Sigmoid colon (tissue), 7 donors: Measurements from ENCODE around the gene RXRA. TPM values are rescaled to one million over a fixed set of nuclear protein-coding genes. Genes with fewer than 3 reads are reported as not detected.

ENCODE experiments used
- DNase-seq: peaks from one replicate; pipeline ENCODE4 v3.0.0-alpha.2; 2019
- H3K27ac ChIP-seq, 4 donors: fragments of 200-600 bp; sonication (generic); one replicate each; pipeline ENCODE4 v1.5.1; 2016 to 2019; ENCODE audit warnings: mild to moderate bottlenecking in 1 of 4
- H3K27me3 ChIP-seq, 3 donors: fragments of 200-600 bp; sonication (generic); one replicate each; pipeline ENCODE4 v1.5.1; 2019; ENCODE audit warnings: mild to moderate bottlenecking in 1 of 3
- H3K36me3 ChIP-seq, 4 donors: fragments of 200-600 bp; sonication (generic); one replicate each; pipeline ENCODE4 v1.5.1; 2016 to 2019
- H3K4me1 ChIP-seq, 4 donors: fragments of 200-600 bp; sonication (generic); one replicate each; pipeline ENCODE4 v1.5.1; 2017 to 2019
- H3K4me3 ChIP-seq, 4 donors: fragments of 200-600 bp; sonication (generic); one replicate each; pipeline ENCODE4 v1.5.1; 2017 to 2019; ENCODE audit warnings: mild to moderate bottlenecking in 2 of 4, moderate library complexity in 1 of 4
- H3K9me3 ChIP-seq, 4 donors: fragments of 200-600 bp in 3 of 4; sonication (generic) in 3 of 4; one replicate each; pipeline versions ENCODE4 v1.5.1 to v1.6.1; 2013 to 2019
- EP300 ChIP-seq, 4 donors: sonication (generic); formaldehyde crosslinking; IDR thresholded peaks; one replicate each; pipeline ENCODE4 v1.6.1; 2017; ENCODE audit warnings: antibody characterized with exemption in 4 of 4
- POLR2A ChIP-seq, 2 donors: fragments of 450-650 bp; IDR thresholded peaks; one replicate each; pipeline ENCODE4 v1.6.1; 2016; ENCODE audit warnings: antibody characterized with exemption in 2 of 2, mild to moderate bottlenecking in 2 of 2, moderate library complexity in 2 of 2
- POLR2AphosphoS5 ChIP-seq, 4 donors: sonication (generic); formaldehyde crosslinking; IDR thresholded peaks; one replicate each; pipeline ENCODE4 v1.6.1; 2017; ENCODE audit warnings: antibody characterized with exemption in 4 of 4
- WGBS, 2 donors: extraction: QIAGEN DNeasy Blood & Tissue Kit; methylation state at CpG; one replicate each; pipeline ENCODE4 v1.1.7; 2013; 5-methylcytosine and 5-hydroxymethylcytosine counted together
- intact Hi-C: fragments of 100-400 bp; cut with DNase I; formaldehyde crosslinking; loops from one replicate; pipeline ENCODE4 v1.15.1; 2023
- polyA plus RNA-seq, 3 donors: library from polyadenylated mRNA; stranded (reverse); fragments of 200-250 nt; gene quantifications; one replicate each; pipeline ENCODE4 v1.2.3, GENCODE V29; 2013
- total RNA-seq, 4 donors: library from RNA; depleted of rRNA; stranded (reverse); fragments of >200 nt; gene quantifications; one replicate each; pipeline ENCODE4 v1.1.0, GENCODE V29; 2016
- TF ChIP-seq, protein P1 (sequence below), 4 experiments: fragments of 450-650 bp in 3 of 4; fragments of 200-600 bp in 1 of 4; IDR thresholded peaks; one replicate each; pipeline ENCODE4 v1.5.1; 2016 to 2019; ENCODE audit warnings: antibody characterized with exemption in 4 of 4, mild to moderate bottlenecking in 3 of 4, moderate library complexity in 2 of 4
- donor health status: healthy with polysubstance abuse.
- donor health status: Bipolar disorder and iron deficiency.
- donor health status: healthy.

The RXRA gene
- total and polyA plus RNA-seq, 7 donors: 26.7 to 50.8 (median 35.7) TPM

DNA sequence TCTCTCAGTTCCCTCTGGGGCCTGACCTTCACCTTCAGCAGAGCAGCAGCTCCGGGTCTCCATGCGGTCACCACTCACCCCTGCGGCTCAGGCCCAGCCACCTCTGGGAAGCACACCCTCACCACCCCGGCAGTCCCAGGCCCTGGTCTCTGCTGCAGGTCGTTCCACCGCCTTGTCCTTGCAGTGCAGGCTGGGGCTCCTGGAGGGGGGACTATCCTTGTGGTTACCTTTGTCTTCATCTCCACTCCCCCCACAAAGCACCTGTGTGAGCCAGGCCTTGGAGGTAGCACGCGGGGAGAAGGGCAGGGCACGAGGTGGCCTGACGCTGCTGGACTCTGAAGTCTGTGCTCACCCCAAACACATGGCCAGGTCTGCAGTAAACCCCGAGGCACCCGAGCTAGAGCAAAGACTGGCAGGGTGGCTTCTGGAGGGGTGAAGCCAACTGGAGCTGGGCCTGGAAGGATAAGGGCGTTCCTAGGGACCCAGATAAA, 33.2 kb upstream of the RXRA start:
- Histone ChIP-seq H3K27me3 (no peaks in the 10 kb centered on the region), H3K27ac (no peak overlapping the region), H3K9me3 (no peaks in the 10 kb centered on the region), H3K4me3 (peak overlapping the region in 1 of 4 donors; percentile 24), H3K36me3 (no peaks in the 10 kb centered on the region), H3K4me1 (peaks cover 0 to 13% (median 10%) of the 10 kb centered on the region in 4 donors)
- TF ChIP-seq EP300 (IDR thresholded peaks at IDR 0.05) (no peak), POLR2A (IDR thresholded peaks at IDR 0.05) (no peak), POLR2AphosphoS5 (IDR thresholded peaks at IDR 0.05) (no peak)
- TF ChIP-seq, protein P1, sequence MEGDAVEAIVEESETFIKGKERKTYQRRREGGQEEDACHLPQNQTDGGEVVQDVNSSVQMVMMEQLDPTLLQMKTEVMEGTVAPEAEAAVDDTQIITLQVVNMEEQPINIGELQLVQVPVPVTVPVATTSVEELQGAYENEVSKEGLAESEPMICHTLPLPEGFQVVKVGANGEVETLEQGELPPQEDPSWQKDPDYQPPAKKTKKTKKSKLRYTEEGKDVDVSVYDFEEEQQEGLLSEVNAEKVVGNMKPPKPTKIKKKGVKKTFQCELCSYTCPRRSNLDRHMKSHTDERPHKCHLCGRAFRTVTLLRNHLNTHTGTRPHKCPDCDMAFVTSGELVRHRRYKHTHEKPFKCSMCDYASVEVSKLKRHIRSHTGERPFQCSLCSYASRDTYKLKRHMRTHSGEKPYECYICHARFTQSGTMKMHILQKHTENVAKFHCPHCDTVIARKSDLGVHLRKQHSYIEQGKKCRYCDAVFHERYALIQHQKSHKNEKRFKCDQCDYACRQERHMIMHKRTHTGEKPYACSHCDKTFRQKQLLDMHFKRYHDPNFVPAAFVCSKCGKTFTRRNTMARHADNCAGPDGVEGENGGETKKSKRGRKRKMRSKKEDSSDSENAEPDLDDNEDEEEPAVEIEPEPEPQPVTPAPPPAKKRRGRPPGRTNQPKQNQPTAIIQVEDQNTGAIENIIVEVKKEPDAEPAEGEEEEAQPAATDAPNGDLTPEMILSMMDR (IDR thresholded peaks at IDR 0.05): no peak
- no peak for DNase-seq
- intact Hi-C loops: no loop called here
- WGBS, 2 donors: 77 to 80% methylated on average over 13 of the region's 13 CpGs

DNA sequence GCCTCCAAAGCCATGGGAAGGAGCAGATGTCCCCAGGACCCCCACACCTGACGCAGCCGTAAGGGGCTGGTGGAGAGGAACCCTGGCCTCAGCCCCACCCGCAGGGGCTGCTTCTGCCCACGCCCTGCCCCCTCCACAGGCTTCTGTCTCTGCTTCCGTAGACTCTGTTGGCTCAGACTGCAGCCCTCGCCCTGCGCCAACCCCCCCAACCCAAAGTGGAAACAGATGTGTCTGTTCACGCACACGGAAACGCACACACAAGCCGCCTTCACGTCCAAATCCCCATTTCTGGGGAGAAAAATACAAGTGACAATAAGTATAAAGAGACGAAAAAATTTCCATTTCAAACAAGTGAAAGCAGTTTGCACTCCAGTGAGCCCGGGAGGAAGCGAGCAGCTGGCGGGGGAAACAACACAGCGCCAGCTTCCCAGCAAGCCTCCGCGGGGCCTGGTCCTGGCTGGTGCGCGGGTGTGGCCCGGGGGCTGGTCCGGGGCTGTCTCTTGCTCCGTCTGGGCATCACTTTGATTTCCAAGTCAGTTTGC, 32.6 kb upstream of the RXRA start:
- no peak for DNase-seq
- intact Hi-C loops: no loop called here
- peak overlapping the region in 2 of 4 donors; percentile 0 to 12 for H3K27ac ChIP-seq
- no peaks in the 10 kb centered on the region for H3K9me3 ChIP-seq
- peak overlapping the region in 3 of 4 donors; percentile 22 to 27 (median 24) for H3K4me3 ChIP-seq
- H3K27me3 ChIP-seq: no peaks in the 10 kb centered on the region
- H3K4me1 ChIP-seq: peaks cover 0 to 13% (median 10%) of the 10 kb centered on the region in 4 donors
- 16 to 34% methylated on average over 24 of the region's 24 CpGs for WGBS, 2 donors
- TF ChIP-seq, protein P1 (IDR thresholded peaks at IDR 0.05): no peak
- TF ChIP-seq EP300 (IDR thresholded peaks at IDR 0.05): no peak
- H3K36me3 ChIP-seq: no peaks in the 10 kb centered on the region

DNA sequence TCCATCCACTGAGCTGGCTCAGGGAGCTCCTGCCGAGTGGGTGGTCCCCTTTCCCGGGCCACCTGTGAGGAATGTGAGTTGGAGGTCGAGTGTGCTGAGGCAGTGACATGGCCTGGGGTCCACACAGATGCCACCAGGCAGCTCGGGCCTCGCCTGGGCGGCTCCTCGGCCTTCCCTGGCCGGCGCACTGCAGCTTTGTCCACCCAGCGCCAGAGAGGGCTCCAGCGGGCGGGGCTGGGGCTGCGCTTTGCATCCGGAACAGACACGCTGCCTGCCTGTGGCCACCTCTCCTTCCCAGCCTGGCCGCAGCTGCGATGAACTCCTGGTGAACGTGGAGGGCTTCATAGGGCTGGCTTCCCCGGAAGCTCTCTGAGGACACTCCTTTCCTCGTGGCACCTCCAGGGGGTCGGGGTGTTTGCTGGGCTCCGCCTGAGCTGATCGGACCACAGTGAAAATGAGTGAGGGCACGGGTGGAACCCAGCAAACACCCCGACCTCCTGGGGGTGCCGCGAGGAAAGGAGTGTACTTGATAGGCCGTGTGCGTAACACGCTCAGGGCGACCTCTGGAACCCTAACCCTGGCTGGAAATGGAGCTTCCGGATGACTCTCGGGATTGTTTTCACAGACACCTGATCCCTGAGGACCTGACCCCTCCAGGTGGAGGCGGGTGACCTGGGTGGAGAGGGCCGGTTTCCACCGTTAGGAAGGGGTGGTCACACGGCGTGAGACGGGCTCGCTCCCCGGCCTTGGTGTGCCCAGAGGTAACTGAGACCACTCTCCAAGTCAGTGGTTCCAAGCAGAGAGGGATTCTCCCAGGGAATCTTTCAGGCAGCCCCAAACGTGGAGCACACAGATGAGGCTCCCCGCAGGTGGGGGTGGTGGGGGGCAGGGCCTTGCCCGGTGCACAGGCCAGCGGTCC, 31.8 kb upstream of the RXRA start:
- intact Hi-C loops: no loop called here
- no peaks in the 10 kb centered on the region for H3K27me3 ChIP-seq
- H3K27ac ChIP-seq: peak overlapping the region in 2 of 4 donors; percentile 0 to 12
- 36 to 64% methylated on average over 45 of the region's 45 CpGs for WGBS, 2 donors
- TF ChIP-seq POLR2AphosphoS5 (IDR thresholded peaks at IDR 0.05) (no peak), EP300 (IDR thresholded peaks at IDR 0.05) (no peak), POLR2A (IDR thresholded peaks at IDR 0.05) (no peak)
- TF ChIP-seq, protein P1 (IDR thresholded peaks at IDR 0.05): no peak
- peak overlapping the region in 3 of 4 donors; percentile 22 to 27 (median 24) for H3K4me3 ChIP-seq
- H3K36me3 ChIP-seq: no peaks in the 10 kb centered on the region
- no peaks in the 10 kb centered on the region for H3K9me3 ChIP-seq
- peaks cover 0 to 13% (median 10%) of the 10 kb centered on the region in 4 donors for H3K4me1 ChIP-seq
- DNase-seq: peak; percentile 81

DNA sequence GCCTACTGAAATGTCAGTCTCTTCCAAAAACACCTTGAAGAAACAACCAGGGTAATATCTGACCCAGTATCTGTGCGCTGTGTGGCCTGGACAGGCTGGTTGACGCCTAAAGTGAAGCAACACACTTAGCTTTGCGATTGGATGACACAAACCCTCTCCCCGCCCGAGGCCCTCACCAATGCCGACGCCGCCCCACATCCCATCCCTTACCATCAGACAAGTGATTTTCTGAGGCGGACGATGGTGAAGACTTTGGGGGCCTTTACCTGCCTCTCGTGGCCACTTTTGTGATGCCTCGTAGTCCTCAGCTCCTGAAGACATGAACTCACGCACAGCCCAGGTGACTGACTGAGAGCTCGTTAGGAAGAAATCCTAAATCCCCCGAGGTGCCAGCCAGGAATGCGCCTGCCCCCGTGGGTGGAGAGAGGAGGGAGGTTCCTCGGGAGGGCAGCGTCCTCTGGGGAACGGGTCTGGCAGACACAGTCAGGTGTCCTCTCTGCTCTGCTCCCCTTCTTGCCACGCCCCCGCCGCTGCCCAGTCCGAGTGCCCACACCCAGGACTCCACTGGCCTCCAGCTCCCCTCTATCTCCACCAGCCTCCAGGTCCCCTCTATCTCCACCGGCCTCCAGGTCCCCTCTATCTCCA, 31.0 kb upstream of the RXRA start:
- no peak for DNase-seq
- Histone ChIP-seq H3K4me1 (peaks cover 0 to 13% (median 10%) of the 10 kb centered on the region in 4 donors), H3K27me3 (no peaks in the 10 kb centered on the region), H3K36me3 (no peaks in the 10 kb centered on the region), H3K27ac (no peak overlapping the region), H3K9me3 (no peaks in the 10 kb centered on the region), H3K4me3 (no peak overlapping the region)
- TF ChIP-seq POLR2AphosphoS5 (IDR thresholded peaks at IDR 0.05): no peak
- TF ChIP-seq, protein P1 (IDR thresholded peaks at IDR 0.05): no peak
- TF ChIP-seq EP300 (IDR thresholded peaks at IDR 0.05): no peak
- TF ChIP-seq POLR2A (IDR thresholded peaks at IDR 0.05): no peak
- 65 to 89% methylated on average over 25 of the region's 25 CpGs for WGBS, 2 donors
- intact Hi-C loops: no loop called here
